Fibroblast of the aortic adventitia (primary cell): Measurements from ENCODE around the gene KCNIP3. TPM values are rescaled to one million over a fixed set of nuclear protein-coding genes. Genes with fewer than 3 reads are reported as not detected.
"Not testable (repeated sequence)": the region's sequence is repeated elsewhere in the genome, so short reads cannot be mapped to it uniquely, and the experiment has no call there.

Source experiments
- DNase-seq: peaks from one replicate; pipeline ENCODE4 v3.0.0-alpha.2; 2010; ENCODE audit warnings: low read depth
- H3K4me3 ChIP-seq: 2 replicates; pipeline ENCODE4 v1.5.1; 2011; ENCODE audit warnings: low read depth, mild to moderate bottlenecking, control low read depth, low read length, moderate library complexity
- CTCF ChIP-seq: IDR thresholded peaks from 2 replicates; pipeline ENCODE4 v1.5.1; 2011; ENCODE audit warnings: mild to moderate bottlenecking, low read length, control low read depth, inconsistent platforms; ENCODE audit not compliant: insufficient read depth
- total RNA-seq: library from RNA; depleted of rRNA; stranded (reverse); fragments of >200 nt; gene quantifications from 2 replicates; pipeline ENCODE4 v1.2.3, GENCODE V29; 2012; ENCODE audit warnings: low replicate concordance

The KCNIP3 gene
- total RNA-seq, 1 donor = 2.9 TPM

GRCh38 chr2:95401480-95401879 lies 104.3 kb downstream of the KCNIP3 start:
- peak overlapping the region; percentile 96 for H3K4me3 ChIP-seq
- no peak for TF ChIP-seq CTCF
- DNase-seq = no peak

DNA sequence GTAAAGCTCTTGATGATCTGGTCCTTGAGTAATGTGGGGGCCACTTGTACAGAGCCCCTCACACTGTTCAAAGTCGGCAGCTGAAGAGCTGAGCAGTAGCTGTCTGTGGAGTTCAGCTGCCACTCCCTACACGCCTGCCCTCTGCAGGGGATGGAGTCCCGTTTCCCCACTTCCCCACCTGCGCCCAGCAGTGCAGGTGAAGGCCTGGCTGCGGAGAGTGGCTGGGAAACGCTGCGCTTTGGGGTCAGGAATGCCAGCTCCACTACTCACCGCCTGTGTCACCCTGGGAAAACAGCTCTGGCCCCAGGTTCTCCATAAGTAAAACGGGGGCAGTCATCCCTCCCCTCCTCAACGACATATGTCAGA lies 104.8 kb downstream of the KCNIP3 start:
- not testable (repeated sequence) for DNase-seq
- peak overlapping the region; percentile 96 for H3K4me3 ChIP-seq

DNA sequence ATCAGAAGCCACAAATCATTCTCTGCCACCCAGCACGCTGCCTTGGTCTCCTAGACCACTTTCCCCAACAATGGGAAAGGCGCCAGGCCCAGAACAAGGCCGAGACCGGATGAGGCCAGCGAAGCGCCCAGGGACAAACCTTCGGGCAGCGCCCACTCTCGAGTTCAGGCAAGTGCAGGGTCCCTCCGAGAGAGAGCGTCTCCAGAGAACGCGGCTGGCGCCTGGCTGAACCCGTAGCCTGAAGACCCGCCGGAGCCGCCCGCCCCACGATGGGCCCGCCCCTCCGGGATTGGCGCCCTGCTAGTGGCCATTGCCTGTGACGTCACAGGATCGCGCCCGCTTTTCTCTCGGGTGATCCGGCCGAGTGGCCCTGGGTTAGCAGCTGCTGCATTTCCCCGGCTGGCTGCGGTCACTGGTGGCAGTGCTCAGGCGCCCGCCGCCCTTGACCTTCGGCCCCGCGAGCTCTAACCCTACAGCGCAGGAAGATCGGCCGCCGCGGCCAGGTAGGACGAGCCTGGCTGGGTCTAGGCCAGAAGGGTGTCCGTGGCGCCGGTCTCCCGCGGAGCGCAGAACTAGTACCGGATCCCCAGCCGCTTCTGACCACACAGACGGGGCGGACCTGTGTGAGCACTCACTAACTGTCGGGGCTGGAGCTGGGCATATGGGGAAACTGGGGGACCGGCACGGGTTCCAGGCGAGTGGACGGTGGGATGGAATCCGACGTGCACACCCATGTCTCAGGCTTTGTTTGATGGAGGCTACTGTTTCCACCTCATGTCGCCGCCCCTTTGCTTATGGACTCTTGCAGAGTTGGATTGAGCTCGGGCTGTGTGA lies 105.4 kb downstream of the KCNIP3 start, which contains the start of gene FAHD2A:
TSS of gene FAHD2A (plus strand) at position 339 of the 834 bp plus-strand sequence. CDS start 2,851 bp downstream, outside the sequence.
- no peak for TF ChIP-seq CTCF
- H3K4me3 ChIP-seq = peak within 1 kb of the TSS; percentile 96
- DNase-seq = peak; percentile 82

DNA sequence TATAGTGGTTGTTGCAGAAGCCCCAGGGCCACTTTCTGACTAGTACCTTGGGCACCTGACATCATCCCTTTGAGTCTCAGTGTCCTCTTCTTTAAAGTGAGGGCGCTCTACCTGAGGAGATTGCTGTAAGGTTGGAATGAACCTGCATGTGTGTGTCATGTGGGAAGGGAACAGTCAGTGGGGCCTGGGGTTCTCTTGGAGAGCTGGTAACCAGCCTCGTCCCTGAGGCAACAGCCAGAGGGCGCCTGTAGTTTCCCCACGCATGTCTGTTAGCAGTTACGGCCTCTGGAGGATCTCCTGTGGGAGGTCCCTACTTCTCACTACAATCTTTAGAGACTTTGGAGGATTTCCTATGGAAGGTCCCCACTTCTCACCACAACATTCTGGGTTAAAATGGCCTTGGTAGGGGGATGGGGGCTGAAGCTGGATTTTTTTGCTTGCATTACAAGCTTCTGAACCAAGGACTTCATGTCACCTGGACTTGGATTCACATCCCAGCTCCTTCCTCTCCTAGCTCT lies 106.1 kb downstream of the KCNIP3 start:
- peak; percentile 44 for DNase-seq
- TF ChIP-seq CTCF = peak; percentile 51

GRCh38 chr2:95403824-95404223 lies 106.7 kb downstream of the KCNIP3 start:
- H3K4me3 ChIP-seq = peak overlapping the region; percentile 96
- not testable (repeated sequence) for DNase-seq

More for the DNA sequence above, 106.1 kb downstream of the KCNIP3 start:
- peak overlapping the region; percentile 96 for H3K4me3 ChIP-seq

GRCh38 chr2:95404676-95405075 lies 107.5 kb downstream of the KCNIP3 start:
- not testable (repeated sequence) for H3K4me3 ChIP-seq, DNase-seq

DNA sequence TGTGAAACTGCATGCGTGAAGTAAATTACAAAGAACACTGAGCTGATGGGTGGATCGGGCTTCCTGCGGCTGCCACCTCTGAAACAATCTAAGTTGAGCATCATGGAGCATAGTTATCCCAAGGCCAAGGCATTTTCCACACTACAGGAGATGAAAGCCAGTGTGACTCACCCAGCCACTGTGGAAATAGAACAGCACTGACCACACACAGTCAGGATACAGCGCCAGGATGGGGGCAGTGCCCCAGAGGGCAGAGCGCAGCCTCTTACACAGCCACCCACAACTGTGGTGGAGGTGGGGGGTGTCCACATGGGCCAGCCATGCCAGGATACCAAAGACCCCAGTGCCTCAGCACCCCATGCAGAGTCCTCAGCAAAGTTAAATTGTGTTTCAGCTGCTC lies 114.1 kb downstream of the KCNIP3 start:
- not testable (repeated sequence) for H3K4me3 ChIP-seq
- DNase-seq = peak; percentile 20

- H3K4me3 ChIP-seq = not testable (repeated sequence)
- TF ChIP-seq CTCF = peak; percentile 81
- peak; percentile 83 for DNase-seq
Measured at GRCh38 chr2:95414015-95414594, 117.0 kb downstream of the KCNIP3 start.

- H3K4me3 ChIP-seq, DNase-seq: not testable (repeated sequence)
Measured at GRCh38 chr2:95415138-95415537, 118.0 kb downstream of the KCNIP3 start.

DNA sequence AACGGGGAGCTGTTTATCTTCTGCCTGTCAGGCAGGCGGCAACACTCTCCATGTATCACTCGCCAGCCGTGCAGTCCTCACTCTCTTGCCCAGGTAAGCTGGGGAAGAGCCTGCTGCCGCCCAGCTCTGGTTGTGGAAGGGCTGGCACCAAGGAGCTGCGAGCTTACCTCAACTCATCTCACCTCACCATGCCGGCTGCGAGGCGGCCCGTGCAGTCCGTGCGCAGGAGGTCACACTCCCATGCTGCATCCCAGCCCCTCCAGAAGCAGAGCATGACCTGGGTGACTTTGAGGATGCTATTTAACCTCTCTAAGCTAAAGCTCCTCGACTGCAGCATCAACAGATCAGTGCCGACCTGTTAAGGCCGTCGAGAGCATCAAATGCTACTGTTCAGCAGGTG lies 118.4 kb downstream of the KCNIP3 start:
- not testable (repeated sequence) for DNase-seq, H3K4me3 ChIP-seq

GRCh38 chr2:95427196-95427867 lies 130.2 kb downstream of the KCNIP3 start:
- DNase-seq, H3K4me3 ChIP-seq: not testable (repeated sequence)

GRCh38 chr2:95429748-95430467 lies 132.8 kb downstream of the KCNIP3 start:
- not testable (repeated sequence) for H3K4me3 ChIP-seq, DNase-seq

DNA sequence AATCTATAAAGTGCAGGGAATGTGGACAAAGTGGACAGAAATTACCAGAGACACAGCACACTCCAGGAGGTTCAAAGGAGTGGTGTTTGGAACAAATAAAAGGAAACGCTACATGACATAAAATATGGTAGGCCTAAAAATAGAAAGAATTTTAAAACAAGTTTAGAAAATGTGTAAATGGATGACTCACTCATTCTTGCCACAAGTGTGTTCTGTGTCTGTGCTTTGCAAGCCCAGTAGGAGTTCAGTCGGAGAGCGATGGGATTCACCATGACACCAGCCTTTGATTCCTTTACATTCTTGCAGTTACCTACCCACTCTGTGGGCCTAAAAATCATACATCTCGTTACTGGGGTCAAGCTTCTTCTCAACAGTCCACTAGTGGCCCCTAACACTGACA lies 136.2 kb downstream of the KCNIP3 start:
- DNase-seq, H3K4me3 ChIP-seq: not testable (repeated sequence)
